SH-SY5Y (cell line): ENCODE results near the gene LMO7.

Experiments used
- GATA2 ChIP-seq: IDR thresholded peaks from 2 replicates; pipeline ENCODE4 v1.6.1; 2011; ENCODE audit warnings: mild to moderate bottlenecking, low read depth, low read length
- GATA3 ChIP-seq: IDR thresholded peaks from 2 replicates; pipeline ENCODE4 v1.6.1; 2011; ENCODE audit warnings: low read depth, mild to moderate bottlenecking, low read length, moderate library complexity

Gene LMO7

GRCh38 chr13:75836441-75836840 is 200.3 kb downstream of the LMO7 start:
- TF ChIP-seq GATA3: no peak

- TF ChIP-seq GATA3: no peak
- no peak for TF ChIP-seq GATA2
Observed at GRCh38 chr13:75838366-75839005, 202.4 kb downstream of the LMO7 start.

GRCh38 chr13:75839406-75839805 is 203.3 kb downstream of the LMO7 start:
- TF ChIP-seq GATA3 (no peak), GATA2 (no peak)

- TF ChIP-seq GATA2 (no peak), GATA3 (no peak)
Observed at GRCh38 chr13:75841905-75842304, 205.8 kb downstream of the LMO7 start.

- TF ChIP-seq GATA3: no peak
- no peak for TF ChIP-seq GATA2
Observed at GRCh38 chr13:75843074-75843473, 206.9 kb downstream of the LMO7 start.

GRCh38 chr13:75843991-75844390 is 207.9 kb downstream of the LMO7 start:
- TF ChIP-seq GATA2 (no peak), GATA3 (no peak)

GRCh38 chr13:75847588-75847987 is 211.5 kb downstream of the LMO7 start:
- TF ChIP-seq GATA2 (no peak), GATA3 (no peak)

GRCh38 chr13:75850916-75851315 is 214.8 kb downstream of the LMO7 start:
- TF ChIP-seq GATA3: no peak

GRCh38 chr13:75855216-75855615 is 219.1 kb downstream of the LMO7 start:
- no peak for TF ChIP-seq GATA3
- no peak for TF ChIP-seq GATA2

- no peak for TF ChIP-seq GATA3
- TF ChIP-seq GATA2: no peak
Observed at GRCh38 chr13:75855847-75856246, 219.7 kb downstream of the LMO7 start.

GRCh38 chr13:75857291-75857690 is 221.2 kb downstream of the LMO7 start:
- no peak for TF ChIP-seq GATA2
- no peak for TF ChIP-seq GATA3

GRCh38 chr13:75860935-75861334 is 224.8 kb downstream of the LMO7 start:
- TF ChIP-seq GATA3 (no peak), GATA2 (no peak)

- TF ChIP-seq GATA2: no peak
- no peak for TF ChIP-seq GATA3
Observed at GRCh38 chr13:75861786-75862185, 225.7 kb downstream of the LMO7 start.

- TF ChIP-seq GATA3 (no peak), GATA2 (no peak)
Observed at GRCh38 chr13:75864718-75865117, 228.6 kb downstream of the LMO7 start.

GRCh38 chr13:75867379-75868117 is 231.4 kb downstream of the LMO7 start:
- TF ChIP-seq GATA2 (no peak), GATA3 (no peak)
